ENCODE results near the gene PHF2.
A peak's percentile ranks its signal among the peaks of the same experiment; 100 is the strongest.

PHF2 gene

GRCh38 chr9:93599571-93600403, 23.4 kb downstream of the PHF2 start:
- Histone ChIP-seq H3K4me1 (peaks cover 0 to 32% (median 15%) of the 10 kb centered on the region in 4 donors), H3K27me3 (no peaks in the 10 kb centered on the region), H3K27ac (no peak overlapping the region), H3K9me3 (no peaks in the 10 kb centered on the region), H3K36me3 (no peaks in the 10 kb centered on the region), H3K4me3 (no peak overlapping the region)
- TF ChIP-seq CTCF (IDR thresholded peaks at IDR 0.05), result no peak
- intact Hi-C loops (cut with DNase I; ENCODE audit: low total_unique reads), result no loop called here
- peak in 1 of 2 donors; percentile 34 for DNase-seq

GRCh38 chr9:93600504-93600903, 24.1 kb downstream of the PHF2 start:
- Histone ChIP-seq H3K9me3 (no peaks in the 10 kb centered on the region), H3K27ac (no peak overlapping the region), H3K27me3 (no peaks in the 10 kb centered on the region), H3K36me3 (no peaks in the 10 kb centered on the region), H3K4me1 (peaks cover 0 to 32% (median 15%) of the 10 kb centered on the region in 4 donors), H3K4me3 (no peak overlapping the region)
- no peak for TF ChIP-seq CTCF (IDR thresholded peaks at IDR 0.05)
- intact Hi-C loops (cut with DNase I; ENCODE audit: low total_unique reads), result no loop called here
- DNase-seq, result peak in 1 of 2 donors; percentile 45

GRCh38 chr9:93601063-93601462, 24.7 kb downstream of the PHF2 start:
- Histone ChIP-seq H3K4me1 (peaks cover 0 to 32% (median 15%) of the 10 kb centered on the region in 4 donors), H3K9me3 (peaks cover 0 to 3% (median 0%) of the 10 kb centered on the region in 3 donors), H3K27me3 (no peaks in the 10 kb centered on the region), H3K4me3 (no peak overlapping the region), H3K36me3 (no peaks in the 10 kb centered on the region), H3K27ac (no peak overlapping the region)
- no peak for TF ChIP-seq CTCF (IDR thresholded peaks at IDR 0.05)
- peak in 1 of 2 donors; percentile 19 for DNase-seq
- intact Hi-C loops (cut with DNase I; ENCODE audit: low total_unique reads), result no loop called here

- intact Hi-C loops (cut with DNase I; ENCODE audit: low total_unique reads), result no loop called here
- TF ChIP-seq CTCF (IDR thresholded peaks at IDR 0.05), result no peak
- Histone ChIP-seq H3K27me3 (no peaks in the 10 kb centered on the region), H3K36me3 (no peaks in the 10 kb centered on the region), H3K27ac (no peak overlapping the region), H3K9me3 (peaks cover 0 to 3% (median 0%) of the 10 kb centered on the region in 3 donors), H3K4me3 (no peak overlapping the region), H3K4me1 (peaks cover 0 to 32% (median 13%) of the 10 kb centered on the region in 4 donors)
- peak in 1 of 2 donors; percentile 28 for DNase-seq
Observed at GRCh38 chr9:93601666-93602065, 25.3 kb downstream of the PHF2 start.

GRCh38 chr9:93603011-93603410, 26.6 kb downstream of the PHF2 start:
- no peak for TF ChIP-seq CTCF (IDR thresholded peaks at IDR 0.05)
- peaks cover 0 to 32% (median 13%) of the 10 kb centered on the region in 4 donors for H3K4me1 ChIP-seq
- H3K4me3 ChIP-seq, result no peak overlapping the region
- DNase-seq, result peak in 1 of 2 donors; percentile 41
- no peaks in the 10 kb centered on the region for H3K36me3 ChIP-seq
- no peaks in the 10 kb centered on the region for H3K27me3 ChIP-seq
- intact Hi-C loops (cut with DNase I; ENCODE audit: low total_unique reads), result no loop called here
- peaks cover 0 to 11% (median 0%) of the 10 kb centered on the region in 3 donors for H3K9me3 ChIP-seq
- no peak overlapping the region for H3K27ac ChIP-seq

All from tibial artery (tissue), 4 donors.